Measurements from ENCODE around the gene TMEM185A. TPM values are rescaled to one million over a fixed set of nuclear protein-coding genes. Genes with fewer than 3 reads are reported as not detected.
"Not testable (repeated sequence)": the region's sequence is repeated elsewhere in the genome, so short reads cannot be mapped to it uniquely, and the experiment has no call there.

Gene TMEM185A
- 10 to 100 TPM; 17.7 to 25.3 TPM for total RNA-seq

- POLR2A ChIA-PET = no interaction called here
- CTCF ChIA-PET = no interaction called here
Observed at GRCh38 chrX:149631234-149632165, at the start of gene TMEM185A. Gene TMEM185A (minus strand): TSS chrX:149631792. CDS start chrX:149631580, 212 bp downstream.

DNA sequence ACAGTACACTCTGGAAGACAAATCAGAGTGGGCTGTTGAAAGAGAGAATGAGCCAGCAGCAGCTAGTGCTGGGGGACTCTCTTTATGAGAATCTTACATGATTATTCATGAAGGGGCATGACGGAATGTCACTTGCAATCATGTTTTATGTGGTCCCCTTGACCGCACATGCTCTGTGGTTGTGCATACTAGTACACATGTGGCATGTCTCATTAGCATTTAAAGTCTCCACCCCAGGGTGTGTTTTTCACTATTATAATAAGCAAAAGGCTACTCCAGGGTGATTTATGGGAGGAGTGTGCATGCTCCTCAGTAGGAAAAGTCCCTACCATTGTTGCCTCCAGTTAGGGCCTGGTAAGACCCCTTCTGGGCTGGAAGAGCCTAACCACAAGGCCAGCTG, 49.6 kb upstream of the TMEM185A start:
- ChIA-PET POLR2A (no interaction called here), CTCF (no interaction called here)

- CTCF ChIA-PET, POLR2A ChIA-PET: not testable (repeated sequence)
Observed at GRCh38 chrX:149679164-149679678, 47.6 kb upstream of the TMEM185A start.

GRCh38 chrX:149675554-149675953, 44.0 kb upstream of the TMEM185A start:
- POLR2A ChIA-PET, CTCF ChIA-PET: not testable (repeated sequence)

DNA sequence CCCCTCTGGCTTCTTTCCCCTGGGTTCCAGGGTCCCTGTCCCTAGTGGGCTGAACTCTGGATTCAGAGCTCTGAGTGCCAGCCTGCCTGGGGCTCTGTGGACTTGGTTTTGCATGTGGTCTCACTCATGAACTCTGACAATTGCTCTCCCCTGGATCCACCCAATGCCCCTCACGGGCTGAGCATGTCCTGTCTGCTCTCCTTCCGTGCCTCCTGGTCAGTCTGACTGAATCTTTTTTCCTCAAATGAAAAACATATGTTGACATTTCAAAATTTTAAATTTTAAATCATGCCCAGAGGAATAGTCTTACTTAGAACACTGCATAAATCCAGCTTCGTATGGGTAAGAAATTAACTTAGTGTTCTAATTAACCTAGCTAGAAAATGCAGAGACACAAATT, 43.5 kb upstream of the TMEM185A start:
- CTCF ChIA-PET, POLR2A ChIA-PET: not testable (repeated sequence)

GRCh38 chrX:149660613-149661012, 29.0 kb upstream of the TMEM185A start:
- POLR2A ChIA-PET, CTCF ChIA-PET: not testable (repeated sequence)

DNA sequence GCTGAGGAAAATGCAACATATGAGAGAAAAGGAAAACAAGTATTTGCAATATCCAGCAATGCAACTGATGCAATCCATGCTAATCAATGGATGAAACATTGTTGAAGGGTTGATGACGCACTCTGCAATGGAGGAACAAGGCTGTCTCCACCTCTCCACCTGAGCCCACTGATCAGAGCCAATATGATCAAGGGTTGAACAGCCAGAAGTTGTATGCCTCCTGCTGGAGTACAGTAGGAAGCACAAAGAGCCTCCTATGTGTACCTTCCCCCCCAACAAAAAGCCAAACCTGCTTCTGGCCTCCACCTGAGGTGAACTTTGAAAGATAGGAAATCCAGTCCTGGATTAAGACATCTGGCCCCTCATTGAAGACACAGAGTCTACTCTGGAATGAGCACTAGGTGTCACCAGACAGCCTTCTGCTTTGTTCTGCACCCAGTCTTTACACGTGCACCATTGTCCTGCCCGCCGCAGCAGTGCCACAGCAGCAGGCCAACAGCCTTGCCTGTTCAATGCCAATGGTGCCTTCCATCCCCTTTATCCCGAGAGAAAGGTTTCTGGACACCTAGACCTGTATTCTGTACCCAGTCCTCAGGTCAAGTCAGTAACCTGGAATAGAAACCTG, 24.8 kb upstream of the TMEM185A start:
- POLR2A ChIA-PET = not testable (repeated sequence)

GRCh38 chrX:149652232-149652981, 20.8 kb upstream of the TMEM185A start:
- CTCF ChIA-PET = no interaction called here

More for the DNA sequence above, 24.8 kb upstream of the TMEM185A start:
- CTCF ChIA-PET = not testable (repeated sequence)

GRCh38 chrX:149650162-149650561, 18.6 kb upstream of the TMEM185A start:
- POLR2A ChIA-PET = no interaction called here
- CTCF ChIA-PET = no interaction called here

More at GRCh38 chrX:149652232-149652981, 20.8 kb upstream of the TMEM185A start:
- POLR2A ChIA-PET = no interaction called here

DNA sequence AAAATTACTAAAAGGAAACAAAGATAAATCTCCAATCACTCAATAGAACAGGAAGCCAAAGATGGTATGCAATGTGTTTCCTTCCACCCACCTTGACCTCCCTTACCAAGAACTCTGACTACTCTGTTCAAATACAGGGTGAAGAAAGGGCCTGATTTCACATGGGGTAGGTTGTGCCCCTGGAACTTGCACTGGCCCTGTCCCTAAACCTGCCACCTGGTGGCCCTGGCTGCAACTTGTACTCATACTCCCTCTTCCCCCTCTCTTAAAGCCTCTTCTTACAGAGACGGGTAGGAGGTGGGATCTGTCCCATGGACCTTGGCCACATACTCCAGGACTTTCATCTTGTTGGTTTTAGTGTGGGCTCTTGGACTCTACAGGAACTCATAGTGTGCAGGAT, 17.3 kb upstream of the TMEM185A start:
- CTCF ChIA-PET = no interaction called here
- POLR2A ChIA-PET = no interaction called here

GRCh38 chrX:149647505-149647904, 15.9 kb upstream of the TMEM185A start:
- CTCF ChIA-PET = no interaction called here
- POLR2A ChIA-PET = no interaction called here

DNA sequence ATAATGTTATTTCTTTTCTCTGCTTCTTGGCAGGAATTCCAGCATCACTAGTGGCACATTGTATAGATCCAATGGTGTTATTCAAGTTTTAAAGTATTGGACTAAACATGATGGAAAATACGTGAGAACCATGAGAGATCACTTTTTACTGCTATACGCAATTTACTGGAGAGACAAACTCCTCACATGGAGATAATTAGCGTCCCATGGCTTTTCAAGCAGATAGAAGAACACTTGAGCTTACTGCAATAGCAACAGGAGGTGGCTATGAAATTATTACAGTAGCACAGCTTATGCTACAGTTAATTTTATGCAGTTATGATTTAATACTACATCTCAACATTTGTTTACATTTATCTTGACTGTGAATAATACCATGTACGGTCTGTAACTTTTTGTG, 11.9 kb upstream of the TMEM185A start:
- ChIA-PET POLR2A (no interaction called here), CTCF (no interaction called here)

- ChIA-PET POLR2A (no interaction called here), CTCF (no interaction called here)
Observed at GRCh38 chrX:149641835-149642234, 10.2 kb upstream of the TMEM185A start.

- ChIA-PET CTCF (no interaction called here), POLR2A (no interaction called here)
Observed at GRCh38 chrX:149641432-149641831, 9.8 kb upstream of the TMEM185A start.

- ChIA-PET POLR2A (no interaction called here), CTCF (no interaction called here)
Observed at GRCh38 chrX:149639568-149639967, 8.0 kb upstream of the TMEM185A start.

DNA sequence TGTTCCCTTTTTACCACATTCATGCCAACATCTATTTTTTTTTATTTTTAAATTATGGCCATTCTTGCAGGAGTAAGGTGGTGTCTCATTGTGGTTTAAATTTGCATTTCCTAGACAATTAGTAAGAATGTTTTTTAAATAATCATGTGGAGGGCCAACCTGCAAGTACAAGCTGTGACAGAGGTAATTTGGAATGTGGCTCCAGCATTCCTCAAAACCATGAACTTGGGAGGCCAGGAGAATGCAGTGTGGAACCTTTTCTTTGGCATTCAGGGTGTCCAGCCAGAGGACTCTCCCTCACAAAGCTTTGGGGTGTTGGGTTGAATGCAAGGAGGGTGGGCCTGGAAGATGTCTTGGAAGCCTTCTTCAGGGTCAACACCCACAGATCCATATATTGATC, 7.3 kb upstream of the TMEM185A start:
- ChIA-PET POLR2A (no interaction called here), CTCF (no interaction called here)

- ChIA-PET CTCF (no interaction called here), POLR2A (no interaction called here)
Observed at GRCh38 chrX:149633511-149633910, 1.9 kb upstream of the TMEM185A start.

DNA sequence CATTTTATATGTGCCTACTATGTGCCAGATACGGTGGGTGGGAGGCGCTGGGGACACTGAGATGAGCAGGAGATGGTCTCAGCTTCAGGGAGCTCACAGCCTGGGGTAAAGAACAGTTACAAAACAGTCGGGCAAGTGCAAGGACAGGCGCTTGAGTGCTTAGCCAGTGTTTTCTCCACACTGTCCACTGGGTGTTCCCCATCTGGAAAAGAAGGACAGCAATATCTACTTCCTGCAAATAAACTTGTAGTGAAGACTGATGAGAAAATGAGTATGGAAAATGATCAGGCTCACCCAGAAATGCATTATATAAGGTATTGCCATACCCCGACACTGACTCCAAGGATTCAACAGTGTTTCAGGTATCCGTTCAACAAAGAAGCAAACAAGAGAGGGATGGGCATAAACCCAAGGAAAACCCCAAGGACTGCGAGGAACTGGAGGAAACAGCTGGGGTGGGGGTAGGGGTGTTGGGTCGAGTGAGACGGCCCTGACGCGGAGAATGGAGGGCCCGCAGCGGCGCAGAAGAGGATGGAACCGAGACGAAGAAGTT, 835 bp downstream of the TMEM185A start:
- POLR2A ChIA-PET = no interaction called here
- CTCF ChIA-PET = no interaction called here

GRCh38 chrX:149629730-149630387, 1.7 kb downstream of the TMEM185A start:
- ChIA-PET CTCF (no interaction called here), POLR2A (no interaction called here)

DNA sequence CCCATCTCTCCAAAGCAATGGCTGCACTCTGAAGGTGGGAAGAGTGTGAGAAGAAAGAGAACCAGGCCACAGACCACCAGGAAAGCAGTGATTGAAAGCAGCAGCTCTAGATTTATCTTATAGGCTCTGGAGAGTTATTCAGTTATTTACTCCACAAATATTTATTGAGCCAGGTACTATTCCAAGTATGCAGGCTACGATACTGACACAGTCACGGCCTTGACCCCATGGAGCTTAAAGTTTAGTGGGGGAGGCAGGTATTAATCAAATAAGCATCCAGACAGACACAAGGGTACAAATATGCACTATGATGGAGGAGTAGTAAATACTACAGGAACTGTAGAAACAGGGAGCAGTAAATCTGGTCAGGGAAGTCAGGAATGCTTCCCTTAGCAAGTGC, 2.8 kb downstream of the TMEM185A start:
- ChIA-PET POLR2A (no interaction called here), CTCF (no interaction called here)

Measured in activated CD8-positive, alpha-beta memory T cell treated with anti-CD3 and anti-CD28 coated beads for 36 hours (primary cell).